Left ventricle myocardium inferior (tissue), 1 donor: ENCODE measurements around the gene DCDC2. TPM values are rescaled to one million over a fixed set of nuclear protein-coding genes. Genes with fewer than 3 reads are reported as not detected.

Source experiments
- DNase-seq: peaks from one replicate; pipeline ENCODE4 v3.0.0-alpha.2; 2020
- H3K27ac ChIP-seq: fragments of 200-600 bp; replicated peaks from 2 replicates; pipeline ENCODE4 v1.8.0; 2021
- H3K27me3 ChIP-seq: fragments of 200-600 bp; 2 replicates; pipeline ENCODE4 v1.8.0; 2021; ENCODE audit warnings: low read depth
- H3K36me3 ChIP-seq: fragments of 200-600 bp; 2 replicates; pipeline ENCODE4 v1.8.0; 2021
- H3K4me1 ChIP-seq: fragments of 200-600 bp; 2 replicates; pipeline ENCODE4 v1.8.0; 2021
- H3K4me3 ChIP-seq: fragments of 200-600 bp; 2 replicates; pipeline ENCODE4 v1.8.0; 2021; ENCODE audit warnings: mild to moderate bottlenecking, moderate library complexity
- H3K9me3 ChIP-seq: fragments of 200-600 bp; replicated peaks from 2 replicates; pipeline ENCODE4 v1.8.0; 2021
- intact Hi-C: fragments of 100-400 bp; cut with micrococcal nuclease; formaldehyde crosslinking; loops from one replicate; pipeline ENCODE4 v1.11.0; 2022
- total RNA-seq: library from RNA; stranded (reverse); fragmentation: NEBNext Ultra II Directional; extraction: Animal tissue kit (Norgen Biotek cat#: 25700); gene quantifications from one replicate; pipeline ENCODE4 v1.2.1, GENCODE V29; 2021
- TF ChIP-seq, protein P1 (sequence below): fragments of 200-600 bp; IDR thresholded peaks from 2 replicates; pipeline ENCODE4 v1.8.0; 2021; ENCODE audit warnings: antibody characterized with exemption, mild to moderate bottlenecking, borderline replicate concordance
- donor health status: DM: no; HTN: yes; CAD: no; lungs with severe emphysema.

The DCDC2 gene
- total RNA-seq, 1 donor from 2014 or later: not detected

GRCh38 chr6:24191346-24191745 is 166.5 kb downstream of the DCDC2 start:
- H3K36me3 ChIP-seq: no peaks in the 10 kb centered on the region
- peaks cover 16% of the 10 kb centered on the region for H3K27me3 ChIP-seq
- TF ChIP-seq, protein P1, sequence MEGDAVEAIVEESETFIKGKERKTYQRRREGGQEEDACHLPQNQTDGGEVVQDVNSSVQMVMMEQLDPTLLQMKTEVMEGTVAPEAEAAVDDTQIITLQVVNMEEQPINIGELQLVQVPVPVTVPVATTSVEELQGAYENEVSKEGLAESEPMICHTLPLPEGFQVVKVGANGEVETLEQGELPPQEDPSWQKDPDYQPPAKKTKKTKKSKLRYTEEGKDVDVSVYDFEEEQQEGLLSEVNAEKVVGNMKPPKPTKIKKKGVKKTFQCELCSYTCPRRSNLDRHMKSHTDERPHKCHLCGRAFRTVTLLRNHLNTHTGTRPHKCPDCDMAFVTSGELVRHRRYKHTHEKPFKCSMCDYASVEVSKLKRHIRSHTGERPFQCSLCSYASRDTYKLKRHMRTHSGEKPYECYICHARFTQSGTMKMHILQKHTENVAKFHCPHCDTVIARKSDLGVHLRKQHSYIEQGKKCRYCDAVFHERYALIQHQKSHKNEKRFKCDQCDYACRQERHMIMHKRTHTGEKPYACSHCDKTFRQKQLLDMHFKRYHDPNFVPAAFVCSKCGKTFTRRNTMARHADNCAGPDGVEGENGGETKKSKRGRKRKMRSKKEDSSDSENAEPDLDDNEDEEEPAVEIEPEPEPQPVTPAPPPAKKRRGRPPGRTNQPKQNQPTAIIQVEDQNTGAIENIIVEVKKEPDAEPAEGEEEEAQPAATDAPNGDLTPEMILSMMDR: no peak
- no peaks in the 10 kb centered on the region for H3K4me1 ChIP-seq
- no peak overlapping the region for H3K27ac ChIP-seq
- intact Hi-C loops: no loop called here
- DNase-seq: no peak
- H3K4me3 ChIP-seq: no peak overlapping the region
- H3K9me3 ChIP-seq: no peaks in the 10 kb centered on the region

GRCh38 chr6:24188578-24189080 is 169.2 kb downstream of the DCDC2 start:
- Histone ChIP-seq H3K36me3 (no peaks in the 10 kb centered on the region), H3K27ac (no peak overlapping the region), H3K4me3 (no peak overlapping the region), H3K27me3 (peaks cover 13% of the 10 kb centered on the region), H3K4me1 (no peaks in the 10 kb centered on the region), H3K9me3 (no peaks in the 10 kb centered on the region)
- DNase-seq: no peak
- TF ChIP-seq, protein P1: no peak
- intact Hi-C loops: no loop called here

DNA sequence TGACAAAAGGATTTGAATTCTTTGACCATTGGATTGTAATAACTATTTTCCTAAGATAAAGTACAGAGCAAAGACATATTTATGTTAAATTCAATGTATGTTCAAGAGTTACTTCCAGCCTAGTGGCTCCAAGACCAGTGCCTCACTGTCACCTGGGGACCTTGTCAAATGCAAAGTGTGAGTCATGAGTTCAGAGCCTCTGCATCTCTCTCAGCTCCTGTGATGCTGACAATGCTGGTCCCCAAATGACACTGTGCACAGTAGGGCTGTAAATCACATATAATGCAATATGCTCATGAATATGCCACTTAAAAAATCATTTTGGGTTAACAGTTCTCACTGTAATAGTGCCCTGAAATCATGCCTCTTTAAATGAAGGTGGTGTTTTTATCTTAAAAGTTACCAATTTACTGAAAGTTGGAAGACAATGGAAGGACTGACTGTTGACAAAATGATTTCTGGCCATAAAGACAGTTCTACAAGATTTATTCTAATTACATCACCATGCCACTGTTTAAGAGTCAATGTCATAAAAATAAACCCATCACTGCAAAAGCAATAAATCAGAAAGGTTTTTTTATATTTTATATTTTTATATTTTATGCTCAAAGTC is 169.8 kb downstream of the DCDC2 start:
- Histone ChIP-seq H3K4me3 (no peak overlapping the region), H3K4me1 (no peaks in the 10 kb centered on the region), H3K27ac (no peak overlapping the region), H3K9me3 (no peaks in the 10 kb centered on the region), H3K36me3 (no peaks in the 10 kb centered on the region), H3K27me3 (peaks cover 13% of the 10 kb centered on the region)
- intact Hi-C loops: no loop called here
- TF ChIP-seq, protein P1: no peak
- no peak for DNase-seq

DNA sequence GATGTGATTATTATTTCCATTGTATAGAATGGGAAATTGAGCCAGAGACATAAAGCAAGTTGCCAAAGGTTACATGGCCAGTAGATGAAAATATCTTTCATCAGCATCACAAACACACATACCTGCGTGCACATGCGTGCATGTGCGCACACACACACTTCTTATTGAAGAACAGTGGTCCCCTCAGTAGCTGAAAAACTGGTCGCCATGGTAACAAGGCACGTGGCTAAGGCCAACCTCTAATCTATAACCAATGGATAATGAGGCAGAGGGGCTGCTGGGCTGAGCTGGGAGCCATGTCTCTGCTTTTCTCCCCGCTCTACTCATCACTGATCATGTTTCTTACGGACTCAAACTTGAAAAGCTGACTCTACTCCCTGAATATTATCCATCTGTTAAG is 171.5 kb downstream of the DCDC2 start:
- no peak for DNase-seq
- Histone ChIP-seq H3K27me3 (peaks cover 8% of the 10 kb centered on the region), H3K36me3 (no peaks in the 10 kb centered on the region), H3K4me1 (no peaks in the 10 kb centered on the region), H3K4me3 (no peak overlapping the region), H3K9me3 (peaks cover 8% of the 10 kb centered on the region), H3K27ac (no peak overlapping the region)
- TF ChIP-seq, protein P1: no peak
- intact Hi-C loops: no loop called here

DNA sequence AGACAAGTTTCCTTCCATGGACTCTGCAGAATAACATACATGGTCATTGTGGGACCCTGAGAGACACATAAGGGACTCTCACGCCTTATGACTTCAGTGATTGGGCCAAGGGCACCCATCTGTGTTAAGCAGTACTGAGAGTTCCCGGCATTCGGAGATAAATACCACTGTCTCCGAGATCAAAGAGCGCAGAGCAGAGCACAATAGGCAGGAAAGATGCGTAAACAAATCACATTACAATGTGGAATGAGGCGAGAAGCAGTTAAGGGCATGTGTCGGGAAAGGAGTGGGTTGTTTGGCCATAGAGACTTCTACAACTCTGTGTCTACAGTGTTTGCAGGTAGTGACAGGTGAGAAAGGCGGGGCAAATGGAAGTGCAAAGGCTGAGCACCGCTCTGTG is 174.3 kb downstream of the DCDC2 start:
- H3K27me3 ChIP-seq: peaks cover 5% of the 10 kb centered on the region
- no peaks in the 10 kb centered on the region for H3K36me3 ChIP-seq
- H3K9me3 ChIP-seq: peaks cover 8% of the 10 kb centered on the region
- TF ChIP-seq, protein P1: no peak
- no peak overlapping the region for H3K27ac ChIP-seq
- DNase-seq: no peak
- H3K4me1 ChIP-seq: no peaks in the 10 kb centered on the region
- intact Hi-C loops: no loop called here
- no peak overlapping the region for H3K4me3 ChIP-seq
